ENCODE results near the gene VEGFA.

The VEGFA gene

DNA sequence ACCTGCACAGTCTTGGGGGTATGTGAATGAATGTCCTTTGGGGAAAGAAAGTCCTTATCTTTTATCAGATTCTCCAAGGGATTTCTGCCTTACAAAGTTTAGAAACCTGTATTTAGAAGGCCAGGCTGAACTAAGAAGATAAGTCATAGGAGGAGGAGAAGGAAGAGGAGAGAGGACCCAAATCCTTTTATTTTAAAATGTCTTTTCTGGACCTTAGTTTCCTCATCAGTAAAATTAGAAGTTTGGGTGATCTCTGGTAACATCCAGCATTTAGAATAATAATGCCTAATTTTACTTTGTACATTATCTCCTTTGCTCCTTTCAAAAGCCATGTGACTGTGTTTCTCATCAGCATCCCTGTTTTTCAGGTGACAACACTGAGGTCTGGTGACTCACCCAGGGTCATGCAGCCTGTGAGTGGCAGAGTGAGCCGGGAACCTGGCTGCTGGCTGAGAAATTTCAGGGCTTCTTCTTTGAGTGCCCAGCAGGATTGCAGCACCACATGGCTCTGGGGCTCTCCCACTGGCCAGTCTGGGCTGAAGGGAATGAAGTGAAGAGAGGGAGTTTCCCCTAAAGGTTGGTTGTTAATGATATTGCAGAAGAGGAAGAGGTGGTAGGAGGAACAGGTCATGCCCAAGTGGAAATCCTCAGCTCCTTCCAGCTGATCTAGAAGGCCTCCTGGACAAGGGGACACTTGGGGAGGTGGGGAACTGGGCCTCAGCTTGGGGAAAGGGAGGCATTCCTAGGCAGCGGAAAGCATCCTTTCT lies 34.0 kb downstream of the VEGFA start:
- no peak for DNase-seq (ENCODE audit: extremely low read depth, low read depth)
- TF ChIP-seq, protein P1, sequence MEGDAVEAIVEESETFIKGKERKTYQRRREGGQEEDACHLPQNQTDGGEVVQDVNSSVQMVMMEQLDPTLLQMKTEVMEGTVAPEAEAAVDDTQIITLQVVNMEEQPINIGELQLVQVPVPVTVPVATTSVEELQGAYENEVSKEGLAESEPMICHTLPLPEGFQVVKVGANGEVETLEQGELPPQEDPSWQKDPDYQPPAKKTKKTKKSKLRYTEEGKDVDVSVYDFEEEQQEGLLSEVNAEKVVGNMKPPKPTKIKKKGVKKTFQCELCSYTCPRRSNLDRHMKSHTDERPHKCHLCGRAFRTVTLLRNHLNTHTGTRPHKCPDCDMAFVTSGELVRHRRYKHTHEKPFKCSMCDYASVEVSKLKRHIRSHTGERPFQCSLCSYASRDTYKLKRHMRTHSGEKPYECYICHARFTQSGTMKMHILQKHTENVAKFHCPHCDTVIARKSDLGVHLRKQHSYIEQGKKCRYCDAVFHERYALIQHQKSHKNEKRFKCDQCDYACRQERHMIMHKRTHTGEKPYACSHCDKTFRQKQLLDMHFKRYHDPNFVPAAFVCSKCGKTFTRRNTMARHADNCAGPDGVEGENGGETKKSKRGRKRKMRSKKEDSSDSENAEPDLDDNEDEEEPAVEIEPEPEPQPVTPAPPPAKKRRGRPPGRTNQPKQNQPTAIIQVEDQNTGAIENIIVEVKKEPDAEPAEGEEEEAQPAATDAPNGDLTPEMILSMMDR (IDR thresholded peaks at IDR 0.05; ENCODE audit: low read depth, low read length): no peak

GRCh38 chr6:43804550-43805223 lies 34.7 kb downstream of the VEGFA start:
- TF ChIP-seq, protein P1 (IDR thresholded peaks at IDR 0.05; ENCODE audit: low read depth, low read length): no peak

DNA sequence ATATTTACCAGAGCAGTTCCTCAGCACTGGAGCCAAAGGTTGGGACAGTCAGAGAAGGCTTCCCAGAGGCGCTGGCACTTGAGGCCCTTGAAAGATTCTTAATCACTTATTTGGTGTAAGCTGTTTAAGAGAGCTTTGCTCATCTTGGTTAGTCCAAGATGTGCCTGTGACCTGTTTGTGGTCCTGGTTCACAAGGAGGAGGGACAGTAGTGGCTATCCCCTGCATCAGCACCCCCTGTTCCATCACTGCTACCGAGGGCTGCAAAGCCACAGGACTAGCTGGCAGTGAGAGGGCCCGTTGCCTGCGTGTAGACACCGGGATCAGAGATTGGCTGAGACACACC lies 35.7 kb downstream of the VEGFA start:
- TF ChIP-seq, protein P1 (IDR thresholded peaks at IDR 0.05; ENCODE audit: low read depth, low read length): no peak
- DNase-seq (ENCODE audit: extremely low read depth, low read depth): no peak

More at GRCh38 chr6:43804550-43805223, 34.7 kb downstream of the VEGFA start:
- DNase-seq (ENCODE audit: extremely low read depth, low read depth): no peak

DNA sequence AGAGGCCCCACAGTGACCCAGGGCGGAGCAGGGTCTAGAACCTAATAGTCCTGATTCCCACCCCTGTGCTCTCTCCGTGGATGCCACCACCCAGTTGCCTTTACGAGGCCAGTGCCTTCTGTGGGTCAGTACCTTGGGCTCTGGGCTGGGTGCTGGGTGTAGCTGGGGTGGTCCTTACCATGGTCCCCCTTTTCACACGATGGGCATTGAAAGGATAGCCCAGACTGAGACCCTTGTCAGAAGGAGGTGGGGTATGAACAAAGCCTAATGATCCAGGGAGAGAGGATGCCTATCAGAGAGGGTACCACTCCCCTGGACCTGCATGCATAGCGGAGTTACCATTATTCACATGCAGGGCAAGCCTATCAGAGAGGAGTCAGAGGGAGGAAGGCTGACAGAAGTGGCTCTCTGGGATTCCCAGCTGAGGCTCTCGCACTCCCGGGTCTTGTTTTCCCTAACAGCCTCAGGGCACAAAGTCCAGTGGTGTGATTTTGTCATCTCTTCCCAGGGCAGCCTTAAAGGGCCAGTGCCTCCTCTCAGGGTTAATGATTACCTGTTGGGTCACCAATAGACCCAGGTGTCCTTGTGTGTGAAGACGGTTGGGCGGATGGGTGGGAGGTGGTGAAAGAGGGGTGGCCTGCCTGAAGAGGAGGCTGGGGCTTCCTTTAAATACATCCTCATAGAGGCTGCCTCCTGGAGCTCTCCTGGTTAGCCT lies 36.2 kb downstream of the VEGFA start:
- DNase-seq (ENCODE audit: extremely low read depth, low read depth): no peak
- TF ChIP-seq, protein P1 (IDR thresholded peaks at IDR 0.05; ENCODE audit: low read depth, low read length): no peak

DNA sequence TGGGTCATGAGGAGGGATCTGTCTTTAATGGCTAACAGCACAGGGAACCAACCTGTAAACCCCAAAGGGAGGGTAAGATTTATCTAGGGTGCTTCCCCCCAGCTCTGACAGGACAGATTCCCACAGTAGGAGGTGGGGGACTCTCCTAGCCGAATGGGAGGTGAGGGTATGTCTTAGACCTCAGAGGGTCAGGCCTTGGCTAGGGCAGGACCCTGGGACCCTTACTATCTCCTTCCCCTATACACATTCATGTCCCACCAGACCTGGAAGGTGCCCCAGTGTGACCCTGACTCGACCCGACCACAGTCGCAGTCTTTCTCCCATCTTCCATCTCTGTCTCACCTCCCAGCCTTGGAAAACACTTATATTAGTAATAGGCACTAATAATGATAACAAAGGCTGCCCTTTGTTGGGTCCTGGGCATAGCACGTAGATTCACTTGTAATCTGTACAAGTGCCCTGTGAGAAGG lies 36.8 kb downstream of the VEGFA start:
- TF ChIP-seq, protein P1 (IDR thresholded peaks at IDR 0.05; ENCODE audit: low read depth, low read length): no peak
- no peak for DNase-seq (ENCODE audit: extremely low read depth, low read depth)

- DNase-seq (ENCODE audit: extremely low read depth, low read depth): no peak
Measured at GRCh38 chr6:43807228-43808061, 37.4 kb downstream of the VEGFA start.

More at GRCh38 chr6:43807228-43808061, 37.4 kb downstream of the VEGFA start:
- TF ChIP-seq, protein P1 (IDR thresholded peaks at IDR 0.05; ENCODE audit: low read depth, low read length): no peak

Measured in AG09319 (cell line).